ENCODE results near the gene KRT2.

The KRT2 gene

GRCh38 chr12:52646613-52647012 is 5.4 kb downstream of the KRT2 start:
- no peak overlapping the region for H3K4me3 ChIP-seq (ENCODE audit: low read depth, low read length)
- no peak for DNase-seq (ENCODE audit: low read depth)

- DNase-seq (ENCODE audit: low read depth): no peak
Measured at GRCh38 chr12:52645982-52646381, 6.0 kb downstream of the KRT2 start.

GRCh38 chr12:52645120-52645761 is 6.8 kb downstream of the KRT2 start:
- no peak for DNase-seq (ENCODE audit: low read depth)

More at GRCh38 chr12:52645982-52646381, 6.0 kb downstream of the KRT2 start:
- no peak overlapping the region for H3K4me3 ChIP-seq (ENCODE audit: low read depth, low read length)

GRCh38 chr12:52644078-52644415 is 8.0 kb downstream of the KRT2 start:
- DNase-seq (ENCODE audit: low read depth): no peak
- H3K4me3 ChIP-seq (ENCODE audit: low read depth, low read length): no peak overlapping the region

More at GRCh38 chr12:52645120-52645761, 6.8 kb downstream of the KRT2 start:
- H3K4me3 ChIP-seq (ENCODE audit: low read depth, low read length): no peak overlapping the region

- no peak for DNase-seq (ENCODE audit: low read depth)
- H3K4me3 ChIP-seq (ENCODE audit: low read depth, low read length): no peak overlapping the region
Measured at GRCh38 chr12:52643233-52644077, 8.6 kb downstream of the KRT2 start.

- no peak for DNase-seq (ENCODE audit: low read depth)
Measured at GRCh38 chr12:52641468-52641867, 10.5 kb downstream of the KRT2 start.

GRCh38 chr12:52637299-52637698 is 14.7 kb downstream of the KRT2 start:
- no peak for DNase-seq (ENCODE audit: low read depth)
- no peak overlapping the region for H3K4me3 ChIP-seq (ENCODE audit: low read depth, low read length)

More at GRCh38 chr12:52641468-52641867, 10.5 kb downstream of the KRT2 start:
- no peak overlapping the region for H3K4me3 ChIP-seq (ENCODE audit: low read depth, low read length)

- DNase-seq (ENCODE audit: low read depth): no peak
Measured at GRCh38 chr12:52636592-52637258, 15.3 kb downstream of the KRT2 start.

GRCh38 chr12:52636189-52636588 is 15.8 kb downstream of the KRT2 start:
- no peak overlapping the region for H3K4me3 ChIP-seq (ENCODE audit: low read depth, low read length)
- DNase-seq (ENCODE audit: low read depth): no peak

More at GRCh38 chr12:52636592-52637258, 15.3 kb downstream of the KRT2 start:
- no peak overlapping the region for H3K4me3 ChIP-seq (ENCODE audit: low read depth, low read length)

GRCh38 chr12:52634266-52635056 is 17.6 kb downstream of the KRT2 start:
- H3K4me3 ChIP-seq (ENCODE audit: low read depth, low read length): no peak overlapping the region
- no peak for DNase-seq (ENCODE audit: low read depth)

GRCh38 chr12:52633383-52633782 is 18.6 kb downstream of the KRT2 start:
- no peak overlapping the region for H3K4me3 ChIP-seq (ENCODE audit: low read depth, low read length)
- DNase-seq (ENCODE audit: low read depth): no peak

- no peak overlapping the region for H3K4me3 ChIP-seq (ENCODE audit: low read depth, low read length)
- DNase-seq (ENCODE audit: low read depth): no peak
Measured at GRCh38 chr12:52632656-52633055, 19.4 kb downstream of the KRT2 start.

- no peak overlapping the region for H3K4me3 ChIP-seq (ENCODE audit: low read depth, low read length)
- no peak for DNase-seq (ENCODE audit: low read depth)
Measured at GRCh38 chr12:52631676-52632459, 20.1 kb downstream of the KRT2 start.

- DNase-seq (ENCODE audit: low read depth): no peak
- H3K4me3 ChIP-seq (ENCODE audit: low read depth, low read length): no peak overlapping the region
Measured at GRCh38 chr12:52631264-52631663, 20.7 kb downstream of the KRT2 start.

GRCh38 chr12:52630599-52631200 is 21.3 kb downstream of the KRT2 start:
- H3K4me3 ChIP-seq (ENCODE audit: low read depth, low read length): no peak overlapping the region
- no peak for DNase-seq (ENCODE audit: low read depth)

- no peak overlapping the region for H3K4me3 ChIP-seq (ENCODE audit: low read depth, low read length)
- no peak for DNase-seq (ENCODE audit: low read depth)
Measured at GRCh38 chr12:52630008-52630500, 22.0 kb downstream of the KRT2 start.

- no peak for DNase-seq (ENCODE audit: low read depth)
- no peak overlapping the region for H3K4me3 ChIP-seq (ENCODE audit: low read depth, low read length)
Measured at GRCh38 chr12:52629281-52630007, 22.6 kb downstream of the KRT2 start.

- no peak for DNase-seq (ENCODE audit: low read depth)
- H3K4me3 ChIP-seq (ENCODE audit: low read depth, low read length): no peak overlapping the region
Measured at GRCh38 chr12:52628841-52629240, 23.2 kb downstream of the KRT2 start.

All from skeletal muscle cell (primary cell).